ENCODE results near the gene BCAS3. TPM values are rescaled to one million over a fixed set of nuclear protein-coding genes. Genes with fewer than 3 reads are reported as not detected.

BCAS3 gene
- total RNA-seq, 1 experiment from 2014 or later: 26.3 TPM

DNA sequence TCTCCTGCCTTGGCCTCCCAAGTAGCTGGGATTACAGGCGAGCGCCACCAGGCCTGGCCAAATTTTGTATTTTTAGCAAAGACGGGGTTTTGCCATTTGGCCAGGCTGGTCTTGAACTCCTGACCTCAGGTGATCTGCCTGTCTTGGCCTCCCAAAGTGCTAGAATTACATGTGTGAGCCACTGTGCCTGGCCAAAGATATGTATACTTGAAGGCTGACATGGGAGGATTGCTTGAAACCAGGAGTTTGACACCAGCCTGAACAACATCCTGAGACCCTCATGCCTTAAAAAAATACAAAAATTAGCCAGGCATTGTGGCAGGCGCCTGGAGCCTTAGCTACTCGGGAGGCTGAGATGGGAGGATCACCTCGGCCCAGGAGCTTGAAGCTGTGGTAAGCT lies 3.1 kb downstream of the BCAS3 start:
- ChIA-PET RAD21 (ENCODE audit: low non-redundant PET in 1 of 2, low total read pairs in 2 of 2, uncharacterized antibody in 2 of 2, unreplicated experiment in 2 of 2) (no interaction called here), POLR2A (no interaction called here), CTCF (no interaction called here)
- BruUV-seq (replicated peaks): no TSS peak
- Histone ChIP-seq H3K27ac (ENCODE audit: low read depth, low read length) (no peak overlapping the region), H3K79me2 (ENCODE audit: insufficient read depth, low read length) (no peaks in the 10 kb centered on the region), H3K4me3 (replicated peaks in 1 of 2; ENCODE audit: low read depth in 1 of 2, low read length in 2 of 2) (no peak overlapping the region), H2AFZ (ENCODE audit: low read depth, low read length, poor library complexity, severe bottlenecking) (no peak overlapping the region), H3K4me1 (ENCODE audit: control insufficient read depth in 1 of 2, insufficient read depth in 2 of 2, low read length in 2 of 2) (peaks cover 19 to 37% of the 10 kb centered on the region in 2 experiments), H3K9ac (ENCODE audit: low read length) (no peak overlapping the region), H3K27me3 (ENCODE audit: insufficient read depth, low read length) (no peaks in the 10 kb centered on the region), H3K4me2 (ENCODE audit: low read length) (no peak overlapping the region), H3K9me2 (ENCODE audit: insufficient read depth) (no peaks in the 10 kb centered on the region), H4K20me1 (ENCODE audit: insufficient read depth) (no peaks in the 10 kb centered on the region), H3K9me3 (ENCODE audit: control insufficient read depth in 1 of 2, insufficient read depth in 1 of 2, low read depth in 1 of 2, low read length in 2 of 2) (no peaks in the 10 kb centered on the region), H3K36me3 (ENCODE audit: control insufficient read depth in 1 of 2, insufficient read depth in 2 of 2, low read length in 2 of 2) (no peaks in the 10 kb centered on the region)
- TF ChIP-seq SIN3A (IDR thresholded peaks at IDR 0.05; ENCODE audit: low read depth): no peak
- TF ChIP-seq ZNF274 (IDR thresholded peaks at IDR 0.05; ENCODE audit: low read depth, low read length): no peak
- no peak for TF ChIP-seq EGR1 (IDR thresholded peaks at IDR 0.05; ENCODE audit: low read depth)
- TF ChIP-seq, protein P1, sequence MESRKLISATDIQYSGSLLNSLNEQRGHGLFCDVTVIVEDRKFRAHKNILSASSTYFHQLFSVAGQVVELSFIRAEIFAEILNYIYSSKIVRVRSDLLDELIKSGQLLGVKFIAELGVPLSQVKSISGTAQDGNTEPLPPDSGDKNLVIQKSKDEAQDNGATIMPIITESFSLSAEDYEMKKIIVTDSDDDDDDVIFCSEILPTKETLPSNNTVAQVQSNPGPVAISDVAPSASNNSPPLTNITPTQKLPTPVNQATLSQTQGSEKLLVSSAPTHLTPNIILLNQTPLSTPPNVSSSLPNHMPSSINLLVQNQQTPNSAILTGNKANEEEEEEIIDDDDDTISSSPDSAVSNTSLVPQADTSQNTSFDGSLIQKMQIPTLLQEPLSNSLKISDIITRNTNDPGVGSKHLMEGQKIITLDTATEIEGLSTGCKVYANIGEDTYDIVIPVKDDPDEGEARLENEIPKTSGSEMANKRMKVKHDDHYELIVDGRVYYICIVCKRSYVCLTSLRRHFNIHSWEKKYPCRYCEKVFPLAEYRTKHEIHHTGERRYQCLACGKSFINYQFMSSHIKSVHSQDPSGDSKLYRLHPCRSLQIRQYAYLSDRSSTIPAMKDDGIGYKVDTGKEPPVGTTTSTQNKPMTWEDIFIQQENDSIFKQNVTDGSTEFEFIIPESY (IDR thresholded peaks at IDR 0.05; ENCODE audit: extremely low read depth, insufficient replicate concordance, low read length): no peak
- no peak for TF ChIP-seq EZH2phosphoT487 (IDR thresholded peaks at IDR 0.05; ENCODE audit: borderline replicate concordance)
- no peak for TF ChIP-seq YY1 (IDR thresholded peaks at IDR 0.05; ENCODE audit: extremely low read depth, insufficient replicate concordance, low read depth, low read length)
- no peak for TF ChIP-seq CEBPB (IDR thresholded peaks at IDR 0.05; ENCODE audit: low read depth)
- TF ChIP-seq MAX (IDR thresholded peaks at IDR 0.05): no peak
- TF ChIP-seq POLR2AphosphoS5 (IDR thresholded peaks at IDR 0.05; ENCODE audit: low read depth, low read length): no peak
- TF ChIP-seq, protein P2, sequence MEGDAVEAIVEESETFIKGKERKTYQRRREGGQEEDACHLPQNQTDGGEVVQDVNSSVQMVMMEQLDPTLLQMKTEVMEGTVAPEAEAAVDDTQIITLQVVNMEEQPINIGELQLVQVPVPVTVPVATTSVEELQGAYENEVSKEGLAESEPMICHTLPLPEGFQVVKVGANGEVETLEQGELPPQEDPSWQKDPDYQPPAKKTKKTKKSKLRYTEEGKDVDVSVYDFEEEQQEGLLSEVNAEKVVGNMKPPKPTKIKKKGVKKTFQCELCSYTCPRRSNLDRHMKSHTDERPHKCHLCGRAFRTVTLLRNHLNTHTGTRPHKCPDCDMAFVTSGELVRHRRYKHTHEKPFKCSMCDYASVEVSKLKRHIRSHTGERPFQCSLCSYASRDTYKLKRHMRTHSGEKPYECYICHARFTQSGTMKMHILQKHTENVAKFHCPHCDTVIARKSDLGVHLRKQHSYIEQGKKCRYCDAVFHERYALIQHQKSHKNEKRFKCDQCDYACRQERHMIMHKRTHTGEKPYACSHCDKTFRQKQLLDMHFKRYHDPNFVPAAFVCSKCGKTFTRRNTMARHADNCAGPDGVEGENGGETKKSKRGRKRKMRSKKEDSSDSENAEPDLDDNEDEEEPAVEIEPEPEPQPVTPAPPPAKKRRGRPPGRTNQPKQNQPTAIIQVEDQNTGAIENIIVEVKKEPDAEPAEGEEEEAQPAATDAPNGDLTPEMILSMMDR (IDR thresholded peaks at IDR 0.05 in 2 of 3, conservative IDR thresholded peaks at IDR 0.05 in 1 of 3; ENCODE audit: borderline replicate concordance in 1 of 3, insufficient read depth in 1 of 3, low read depth in 2 of 3, low read length in 2 of 3): no peak
- TF ChIP-seq, protein P3, sequence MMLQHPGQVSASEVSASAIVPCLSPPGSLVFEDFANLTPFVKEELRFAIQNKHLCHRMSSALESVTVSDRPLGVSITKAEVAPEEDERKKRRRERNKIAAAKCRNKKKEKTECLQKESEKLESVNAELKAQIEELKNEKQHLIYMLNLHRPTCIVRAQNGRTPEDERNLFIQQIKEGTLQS (IDR thresholded peaks at IDR 0.05): no peak
- no peak for TF ChIP-seq RAD21 (IDR thresholded peaks at IDR 0.05; ENCODE audit: low read depth)
- no peak for TF ChIP-seq ELF1 (IDR thresholded peaks at IDR 0.05; ENCODE audit: borderline replicate concordance, low read depth)
- TF ChIP-seq, protein P4, sequence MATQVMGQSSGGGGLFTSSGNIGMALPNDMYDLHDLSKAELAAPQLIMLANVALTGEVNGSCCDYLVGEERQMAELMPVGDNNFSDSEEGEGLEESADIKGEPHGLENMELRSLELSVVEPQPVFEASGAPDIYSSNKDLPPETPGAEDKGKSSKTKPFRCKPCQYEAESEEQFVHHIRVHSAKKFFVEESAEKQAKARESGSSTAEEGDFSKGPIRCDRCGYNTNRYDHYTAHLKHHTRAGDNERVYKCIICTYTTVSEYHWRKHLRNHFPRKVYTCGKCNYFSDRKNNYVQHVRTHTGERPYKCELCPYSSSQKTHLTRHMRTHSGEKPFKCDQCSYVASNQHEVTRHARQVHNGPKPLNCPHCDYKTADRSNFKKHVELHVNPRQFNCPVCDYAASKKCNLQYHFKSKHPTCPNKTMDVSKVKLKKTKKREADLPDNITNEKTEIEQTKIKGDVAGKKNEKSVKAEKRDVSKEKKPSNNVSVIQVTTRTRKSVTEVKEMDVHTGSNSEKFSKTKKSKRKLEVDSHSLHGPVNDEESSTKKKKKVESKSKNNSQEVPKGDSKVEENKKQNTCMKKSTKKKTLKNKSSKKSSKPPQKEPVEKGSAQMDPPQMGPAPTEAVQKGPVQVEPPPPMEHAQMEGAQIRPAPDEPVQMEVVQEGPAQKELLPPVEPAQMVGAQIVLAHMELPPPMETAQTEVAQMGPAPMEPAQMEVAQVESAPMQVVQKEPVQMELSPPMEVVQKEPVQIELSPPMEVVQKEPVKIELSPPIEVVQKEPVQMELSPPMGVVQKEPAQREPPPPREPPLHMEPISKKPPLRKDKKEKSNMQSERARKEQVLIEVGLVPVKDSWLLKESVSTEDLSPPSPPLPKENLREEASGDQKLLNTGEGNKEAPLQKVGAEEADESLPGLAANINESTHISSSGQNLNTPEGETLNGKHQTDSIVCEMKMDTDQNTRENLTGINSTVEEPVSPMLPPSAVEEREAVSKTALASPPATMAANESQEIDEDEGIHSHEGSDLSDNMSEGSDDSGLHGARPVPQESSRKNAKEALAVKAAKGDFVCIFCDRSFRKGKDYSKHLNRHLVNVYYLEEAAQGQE (IDR thresholded peaks at IDR 0.05; ENCODE audit: low read depth): no peak
- intact Hi-C loops (cut with micrococcal nuclease): no loop called here
- DNase-seq (ENCODE audit: low read depth, low spot score) (no peak), ATAC-seq (no peak)

Data from HCT116 (cell line).